GM12873 (cell line): ENCODE results near the gene KLF5.

Experiments
- TF ChIP-seq, protein P1 (sequence below): IDR thresholded peaks from 2 replicates; pipeline ENCODE4 v1.5.1; 2012; ENCODE audit warnings: low read depth, mild to moderate bottlenecking, moderate library complexity, low read length, control low read depth; ENCODE audit not compliant: insufficient read depth; ENCODE audit errors: missing control alignments

KLF5 gene

DNA sequence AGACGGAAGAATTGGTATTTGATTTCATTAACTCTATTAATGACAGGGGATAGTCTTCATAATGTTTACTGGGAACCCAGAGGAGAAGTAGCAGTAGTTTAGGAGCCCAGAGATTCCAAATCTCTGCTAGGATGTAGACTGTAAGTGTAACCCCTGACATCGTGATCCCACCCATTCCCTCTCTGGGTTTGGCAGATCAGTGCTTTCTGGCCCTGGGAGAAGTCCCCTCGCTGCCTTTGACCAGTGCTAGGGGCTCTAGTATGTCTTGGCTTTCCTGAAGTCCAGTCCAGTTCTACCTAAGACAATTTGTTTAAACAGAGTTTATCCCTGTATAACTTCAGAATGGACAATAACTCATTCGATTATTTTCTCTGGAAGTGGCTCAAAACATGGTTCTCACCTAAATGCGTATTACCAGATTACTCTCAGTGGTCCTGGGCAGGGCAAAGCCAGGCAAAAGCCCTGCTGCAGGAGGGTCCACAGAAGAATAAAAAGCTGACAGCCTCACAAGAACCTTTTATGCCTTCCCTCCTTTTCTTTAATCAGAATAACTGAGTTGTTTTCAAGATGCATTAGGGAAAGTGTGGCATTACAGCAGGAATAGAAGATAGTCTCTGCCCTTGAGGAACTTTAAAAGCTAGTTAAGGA lies 11.8 kb downstream of the KLF5 start:
- TF ChIP-seq, protein P1, sequence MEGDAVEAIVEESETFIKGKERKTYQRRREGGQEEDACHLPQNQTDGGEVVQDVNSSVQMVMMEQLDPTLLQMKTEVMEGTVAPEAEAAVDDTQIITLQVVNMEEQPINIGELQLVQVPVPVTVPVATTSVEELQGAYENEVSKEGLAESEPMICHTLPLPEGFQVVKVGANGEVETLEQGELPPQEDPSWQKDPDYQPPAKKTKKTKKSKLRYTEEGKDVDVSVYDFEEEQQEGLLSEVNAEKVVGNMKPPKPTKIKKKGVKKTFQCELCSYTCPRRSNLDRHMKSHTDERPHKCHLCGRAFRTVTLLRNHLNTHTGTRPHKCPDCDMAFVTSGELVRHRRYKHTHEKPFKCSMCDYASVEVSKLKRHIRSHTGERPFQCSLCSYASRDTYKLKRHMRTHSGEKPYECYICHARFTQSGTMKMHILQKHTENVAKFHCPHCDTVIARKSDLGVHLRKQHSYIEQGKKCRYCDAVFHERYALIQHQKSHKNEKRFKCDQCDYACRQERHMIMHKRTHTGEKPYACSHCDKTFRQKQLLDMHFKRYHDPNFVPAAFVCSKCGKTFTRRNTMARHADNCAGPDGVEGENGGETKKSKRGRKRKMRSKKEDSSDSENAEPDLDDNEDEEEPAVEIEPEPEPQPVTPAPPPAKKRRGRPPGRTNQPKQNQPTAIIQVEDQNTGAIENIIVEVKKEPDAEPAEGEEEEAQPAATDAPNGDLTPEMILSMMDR = no peak

DNA sequence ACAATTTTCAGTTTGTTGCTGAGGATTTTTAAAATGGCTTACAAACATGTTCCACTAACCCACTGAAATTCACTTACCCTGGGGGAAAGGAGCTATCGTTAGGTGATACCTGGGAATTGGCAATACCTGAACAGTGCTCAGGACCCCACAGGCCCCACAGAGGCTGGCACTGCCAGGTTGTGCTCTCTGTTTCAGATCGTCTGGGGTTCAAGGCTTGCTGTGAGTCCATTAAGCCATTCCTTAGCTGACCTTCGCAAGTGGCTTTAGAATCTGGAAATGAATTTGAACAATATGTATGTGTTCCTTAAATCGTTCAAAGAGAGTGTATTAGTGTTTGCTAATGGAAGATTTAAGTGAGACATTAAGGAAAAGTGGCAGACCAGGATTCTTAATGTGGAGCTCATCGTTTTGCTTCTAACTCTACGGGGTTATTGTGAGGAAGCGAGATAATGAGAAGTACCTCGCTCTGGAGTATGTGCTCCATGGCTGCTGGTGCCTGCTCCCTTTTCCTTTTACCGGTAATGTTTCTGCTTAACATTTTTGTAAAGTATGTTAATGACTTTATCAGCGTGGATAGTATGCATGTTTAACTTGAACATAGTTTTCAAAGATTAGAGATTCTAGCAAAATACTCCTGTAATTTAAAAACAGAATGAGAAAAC lies 13.6 kb downstream of the KLF5 start:
- TF ChIP-seq, protein P1 = no peak

DNA sequence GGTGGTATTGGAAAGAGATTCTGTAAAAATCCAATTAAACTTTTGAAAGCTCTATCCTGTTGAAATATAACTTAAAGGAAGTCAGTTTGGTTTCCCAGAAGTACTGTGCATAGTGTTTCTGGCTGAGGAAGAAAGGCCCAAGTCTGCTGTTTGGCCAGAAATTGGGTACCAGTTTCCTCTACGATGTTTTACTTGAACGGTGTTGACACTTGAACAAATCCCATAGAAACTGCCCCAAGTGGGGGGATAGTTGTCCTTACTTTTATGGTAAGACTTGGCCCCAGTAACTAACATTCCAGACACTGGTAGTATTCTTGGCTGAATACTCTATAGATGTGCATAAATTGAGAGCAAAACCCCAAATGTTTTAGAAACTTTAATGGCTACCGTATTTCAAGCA lies 14.2 kb downstream of the KLF5 start:
- TF ChIP-seq, protein P1 = no peak

DNA sequence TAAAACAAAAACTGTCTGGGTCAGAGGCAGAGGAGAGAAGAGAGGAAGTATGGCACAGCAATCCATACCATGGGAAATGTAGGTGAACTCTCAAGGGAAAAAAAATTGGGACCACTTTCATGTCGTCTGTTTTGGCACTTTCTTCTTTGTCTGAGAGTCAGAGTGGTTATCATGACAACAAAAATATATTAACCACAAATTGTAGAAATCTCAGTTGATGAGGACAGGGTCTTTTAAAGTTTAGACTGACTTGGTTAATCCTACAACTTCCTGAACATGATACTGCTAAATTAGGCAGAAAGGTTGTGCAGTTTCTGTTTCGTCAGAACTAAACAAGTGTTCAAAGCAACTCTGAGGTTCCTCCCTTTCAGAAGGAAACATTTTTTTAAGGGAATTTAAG lies 15.2 kb downstream of the KLF5 start:
- TF ChIP-seq, protein P1 = no peak

DNA sequence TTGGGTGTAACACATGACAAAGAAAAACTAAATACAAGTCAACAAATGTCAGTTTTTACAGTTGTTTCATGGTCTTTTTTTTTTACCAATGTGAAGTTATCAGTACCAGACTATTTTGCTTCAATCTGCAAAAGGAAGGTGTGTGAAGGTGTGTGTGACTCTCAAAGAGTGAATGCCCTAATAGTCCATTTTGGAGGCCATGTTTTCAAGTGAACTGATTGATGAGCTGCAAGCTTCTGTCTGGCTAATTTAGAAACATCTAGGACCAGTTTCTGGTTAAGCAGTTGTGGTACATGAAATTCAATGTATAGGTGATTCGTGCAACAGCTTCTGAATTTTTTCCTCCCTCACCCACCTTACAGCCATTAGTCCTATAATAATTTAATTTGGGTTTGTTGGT lies 16.1 kb downstream of the KLF5 start:
- TF ChIP-seq, protein P1 = no peak

DNA sequence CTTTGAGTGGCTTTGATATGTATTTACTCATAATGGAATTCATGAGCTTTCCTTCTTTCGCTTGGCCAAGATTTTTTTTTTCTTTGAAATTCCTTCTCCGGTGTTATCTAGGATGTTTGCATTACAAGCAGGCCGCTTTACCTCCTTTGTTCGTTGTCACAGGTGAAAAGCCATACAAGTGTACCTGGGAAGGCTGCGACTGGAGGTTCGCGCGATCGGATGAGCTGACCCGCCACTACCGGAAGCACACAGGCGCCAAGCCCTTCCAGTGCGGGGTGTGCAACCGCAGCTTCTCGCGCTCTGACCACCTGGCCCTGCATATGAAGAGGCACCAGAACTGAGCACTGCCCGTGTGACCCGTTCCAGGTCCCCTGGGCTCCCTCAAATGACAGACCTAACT lies 16.7 kb downstream of the KLF5 start:
- TF ChIP-seq, protein P1 = no peak

DNA sequence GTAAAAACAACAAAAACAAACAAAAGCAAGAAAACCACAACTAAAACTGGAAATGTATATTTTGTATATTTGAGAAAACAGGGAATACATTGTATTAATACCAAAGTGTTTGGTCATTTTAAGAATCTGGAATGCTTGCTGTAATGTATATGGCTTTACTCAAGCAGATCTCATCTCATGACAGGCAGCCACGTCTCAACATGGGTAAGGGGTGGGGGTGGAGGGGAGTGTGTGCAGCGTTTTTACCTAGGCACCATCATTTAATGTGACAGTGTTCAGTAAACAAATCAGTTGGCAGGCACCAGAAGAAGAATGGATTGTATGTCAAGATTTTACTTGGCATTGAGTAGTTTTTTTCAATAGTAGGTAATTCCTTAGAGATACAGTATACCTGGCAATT lies 17.1 kb downstream of the KLF5 start:
- TF ChIP-seq, protein P1 = no peak
